ENCODE data around the gene TMEM18.

The TMEM18 gene

GRCh38 chr2:682226-682625 is 5.0 kb upstream of the TMEM18 start:
- Histone ChIP-seq H3K27ac (ENCODE audit: insufficient read depth, low read length, poor library complexity, severe bottlenecking) (no peak overlapping the region), H3K4me3 (ENCODE audit: insufficient read depth, low read depth, low read length, poor library complexity, severe bottlenecking) (no peak overlapping the region), H3K27me3 (replicated peaks; ENCODE audit: control insufficient read depth, insufficient read depth, low read length, poor library complexity, severe bottlenecking) (no peaks in the 10 kb centered on the region), H3K36me3 (ENCODE audit: control insufficient read depth, insufficient read depth, low read length) (no peaks in the 10 kb centered on the region), H3K9me3 (ENCODE audit: control insufficient read depth, low read length) (no peaks in the 10 kb centered on the region), H3K4me1 (ENCODE audit: control insufficient read depth, insufficient read depth, low read length, poor library complexity, severe bottlenecking) (peaks cover 3% of the 10 kb centered on the region)
- DNase-seq, result no peak

- H3K9me3 ChIP-seq (ENCODE audit: control insufficient read depth, low read length), result no peaks in the 10 kb centered on the region
- H3K4me1 ChIP-seq (ENCODE audit: control insufficient read depth, insufficient read depth, low read length, poor library complexity, severe bottlenecking), result peaks cover 3% of the 10 kb centered on the region
- no peaks in the 10 kb centered on the region for H3K36me3 ChIP-seq (ENCODE audit: control insufficient read depth, insufficient read depth, low read length)
- H3K27ac ChIP-seq (ENCODE audit: insufficient read depth, low read length, poor library complexity, severe bottlenecking), result no peak overlapping the region
- no peak for DNase-seq
- H3K27me3 ChIP-seq (replicated peaks; ENCODE audit: control insufficient read depth, insufficient read depth, low read length, poor library complexity, severe bottlenecking), result no peaks in the 10 kb centered on the region
- no peak overlapping the region for H3K4me3 ChIP-seq (ENCODE audit: insufficient read depth, low read depth, low read length, poor library complexity, severe bottlenecking)
Measured at GRCh38 chr2:681312-681711, 4.1 kb upstream of the TMEM18 start.

DNA sequence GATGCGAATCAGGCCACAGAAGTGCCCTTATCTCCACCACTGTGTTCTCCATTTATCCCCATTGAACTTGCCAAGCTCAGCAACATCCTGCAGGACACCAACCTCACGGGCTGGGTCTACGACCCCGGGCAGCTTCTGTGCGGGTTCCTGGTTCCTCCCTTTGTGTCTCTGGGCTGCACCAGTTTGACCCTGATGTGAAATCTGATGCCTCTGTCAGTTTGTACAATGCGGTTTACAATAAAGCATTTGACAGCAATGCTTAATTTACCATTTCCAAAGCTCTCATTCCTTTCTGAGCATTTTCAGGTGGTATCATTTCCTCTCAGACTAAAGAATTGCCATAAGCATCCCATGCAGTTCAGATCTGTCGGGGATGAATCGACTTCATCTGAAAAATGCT is 3.3 kb upstream of the TMEM18 start:
- no peak for DNase-seq
- no peak overlapping the region for H3K4me3 ChIP-seq (ENCODE audit: insufficient read depth, low read depth, low read length, poor library complexity, severe bottlenecking)
- no peaks in the 10 kb centered on the region for H3K36me3 ChIP-seq (ENCODE audit: control insufficient read depth, insufficient read depth, low read length)
- H3K27ac ChIP-seq (ENCODE audit: insufficient read depth, low read length, poor library complexity, severe bottlenecking), result no peak overlapping the region
- peaks cover 3% of the 10 kb centered on the region for H3K4me1 ChIP-seq (ENCODE audit: control insufficient read depth, insufficient read depth, low read length, poor library complexity, severe bottlenecking)
- H3K9me3 ChIP-seq (ENCODE audit: control insufficient read depth, low read length), result no peaks in the 10 kb centered on the region
- H3K27me3 ChIP-seq (replicated peaks; ENCODE audit: control insufficient read depth, insufficient read depth, low read length, poor library complexity, severe bottlenecking), result no peaks in the 10 kb centered on the region

DNA sequence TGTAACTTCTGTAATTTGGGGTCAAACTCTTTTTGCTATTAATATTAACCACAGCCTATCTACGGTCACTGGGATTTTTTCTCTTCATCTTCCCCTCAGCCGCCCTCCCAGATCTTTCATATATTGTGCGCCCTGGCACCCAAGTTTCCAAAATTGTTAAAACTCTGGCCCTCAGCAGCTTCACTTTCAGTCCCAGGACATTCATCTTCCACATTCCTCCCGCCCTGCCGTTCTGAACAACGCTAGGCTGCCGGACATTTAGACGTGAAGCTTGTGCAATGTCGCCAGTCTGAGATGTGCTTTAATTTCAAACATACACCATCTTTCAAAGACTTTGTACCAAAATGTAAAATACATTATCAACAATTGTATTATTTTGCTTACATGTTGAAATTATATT is 1.8 kb upstream of the TMEM18 start:
- no peaks in the 10 kb centered on the region for H3K9me3 ChIP-seq (ENCODE audit: control insufficient read depth, low read length)
- no peak for DNase-seq
- peaks cover 3% of the 10 kb centered on the region for H3K4me1 ChIP-seq (ENCODE audit: control insufficient read depth, insufficient read depth, low read length, poor library complexity, severe bottlenecking)
- H3K27me3 ChIP-seq (replicated peaks; ENCODE audit: control insufficient read depth, insufficient read depth, low read length, poor library complexity, severe bottlenecking), result no peaks in the 10 kb centered on the region
- no peak overlapping the region for H3K27ac ChIP-seq (ENCODE audit: insufficient read depth, low read length, poor library complexity, severe bottlenecking)
- no peak overlapping the region for H3K4me3 ChIP-seq (ENCODE audit: insufficient read depth, low read depth, low read length, poor library complexity, severe bottlenecking)
- H3K36me3 ChIP-seq (ENCODE audit: control insufficient read depth, insufficient read depth, low read length), result no peaks in the 10 kb centered on the region

DNA sequence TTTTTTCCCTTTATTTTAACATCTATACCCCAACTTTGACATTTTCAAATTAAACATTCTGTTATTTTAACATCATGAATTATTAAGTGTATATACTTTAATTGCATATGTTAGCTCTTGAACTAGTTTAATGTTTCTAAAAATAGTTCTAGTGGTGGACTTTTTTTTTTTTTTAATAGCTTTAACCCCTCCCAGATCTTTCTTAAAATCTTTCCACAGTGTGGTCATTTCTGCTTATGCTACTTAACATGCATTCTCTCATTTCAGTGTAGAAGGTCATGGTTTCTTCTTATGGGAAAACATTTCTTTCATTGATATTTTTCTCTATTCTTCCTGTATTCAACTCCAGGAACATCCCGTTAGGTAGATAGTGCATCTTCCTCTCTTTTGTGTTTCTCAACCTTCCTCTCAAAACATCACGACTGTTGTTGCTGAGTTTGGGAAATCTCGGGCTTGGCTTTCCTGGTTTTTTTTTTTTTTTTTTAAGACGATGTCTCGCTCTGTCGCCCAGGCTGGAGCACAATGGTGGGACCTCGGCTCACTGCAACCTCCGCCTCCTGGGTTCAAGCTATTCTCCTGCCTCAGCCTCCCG is 849 bp upstream of the TMEM18 start:
- Histone ChIP-seq H3K27me3 (replicated peaks; ENCODE audit: control insufficient read depth, insufficient read depth, low read length, poor library complexity, severe bottlenecking) (no peaks in the 10 kb centered on the region), H3K4me1 (ENCODE audit: control insufficient read depth, insufficient read depth, low read length, poor library complexity, severe bottlenecking) (peaks cover 3% of the 10 kb centered on the region), H3K4me3 (ENCODE audit: insufficient read depth, low read depth, low read length, poor library complexity, severe bottlenecking) (peak overlapping the region; percentile 72), H3K27ac (ENCODE audit: insufficient read depth, low read length, poor library complexity, severe bottlenecking) (peak overlapping the region; percentile 100), H3K36me3 (ENCODE audit: control insufficient read depth, insufficient read depth, low read length) (peaks cover 3% of the 10 kb centered on the region), H3K9me3 (ENCODE audit: control insufficient read depth, low read length) (no peaks in the 10 kb centered on the region)
- no peak for DNase-seq

DNA sequence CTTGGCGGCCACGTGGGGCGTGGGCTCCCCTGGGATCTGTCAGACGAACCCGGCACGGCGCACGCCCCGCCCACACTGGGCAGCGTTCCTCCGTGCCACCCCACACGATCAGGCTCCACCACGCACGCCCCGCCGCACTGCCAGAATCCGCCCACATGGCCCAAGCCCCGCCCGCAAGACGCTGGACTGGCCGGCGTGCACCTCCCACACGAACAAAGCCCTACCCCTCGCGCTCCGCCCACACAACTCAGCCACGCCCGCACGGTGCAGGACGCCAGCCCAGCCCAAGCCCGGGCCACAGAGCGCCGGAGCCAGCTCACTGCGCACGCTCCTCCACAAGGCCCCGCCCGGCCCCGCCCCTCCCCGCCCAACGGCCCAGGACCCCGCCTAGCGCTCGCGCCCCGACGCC is 555 bp downstream of the TMEM18 start:
- H3K36me3 ChIP-seq (ENCODE audit: control insufficient read depth, insufficient read depth, low read length), result peaks cover 17% of the 10 kb centered on the region
- peak; percentile 93 to 97 (median 94) for DNase-seq
- no peaks in the 10 kb centered on the region for H3K27me3 ChIP-seq (replicated peaks; ENCODE audit: control insufficient read depth, insufficient read depth, low read length, poor library complexity, severe bottlenecking)
- peaks cover 3% of the 10 kb centered on the region for H3K4me1 ChIP-seq (ENCODE audit: control insufficient read depth, insufficient read depth, low read length, poor library complexity, severe bottlenecking)
- no peaks in the 10 kb centered on the region for H3K9me3 ChIP-seq (ENCODE audit: control insufficient read depth, low read length)
- H3K27ac ChIP-seq (ENCODE audit: insufficient read depth, low read length, poor library complexity, severe bottlenecking), result peak overlapping the region; percentile 100
- peak overlapping the region; percentile 80 for H3K4me3 ChIP-seq (ENCODE audit: insufficient read depth, low read depth, low read length, poor library complexity, severe bottlenecking)

DNA sequence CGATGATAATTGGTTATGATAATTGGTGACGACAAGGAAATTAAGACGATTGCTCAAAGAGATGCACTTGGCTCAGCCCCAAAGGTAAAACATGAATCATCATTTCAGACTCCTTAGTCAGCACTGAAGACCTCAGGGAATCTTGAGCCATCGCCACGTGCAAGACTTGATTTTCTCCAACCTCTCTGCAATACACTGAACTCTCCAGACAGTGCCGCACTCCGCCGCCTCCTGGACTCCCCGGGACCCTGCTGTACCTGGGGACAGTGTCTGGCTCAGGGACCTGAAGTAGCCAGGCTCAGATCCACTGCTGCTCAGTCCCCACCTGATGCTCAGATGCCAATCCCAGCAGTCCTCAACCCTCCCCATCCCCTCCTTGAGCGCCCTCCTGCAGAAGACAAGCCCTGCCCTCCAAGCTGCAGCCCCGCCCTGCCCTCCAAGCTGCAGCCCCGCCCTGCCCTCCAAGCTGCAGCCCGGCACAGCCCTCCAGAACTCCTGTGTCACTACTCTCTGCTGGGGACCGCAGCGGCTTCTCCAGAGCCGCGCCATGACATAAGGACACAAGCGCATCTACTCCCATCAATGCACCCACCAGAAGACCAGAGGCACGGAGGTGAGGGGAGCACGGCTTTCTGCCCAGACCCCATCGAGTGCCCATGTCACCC is 1.1 kb downstream of the TMEM18 start:
- H3K9me3 ChIP-seq (ENCODE audit: control insufficient read depth, low read length), result no peaks in the 10 kb centered on the region
- H3K4me1 ChIP-seq (ENCODE audit: control insufficient read depth, insufficient read depth, low read length, poor library complexity, severe bottlenecking), result peaks cover 3% of the 10 kb centered on the region
- H3K27ac ChIP-seq (ENCODE audit: insufficient read depth, low read length, poor library complexity, severe bottlenecking), result peak overlapping the region; percentile 35
- H3K36me3 ChIP-seq (ENCODE audit: control insufficient read depth, insufficient read depth, low read length), result peaks cover 17% of the 10 kb centered on the region
- no peaks in the 10 kb centered on the region for H3K27me3 ChIP-seq (replicated peaks; ENCODE audit: control insufficient read depth, insufficient read depth, low read length, poor library complexity, severe bottlenecking)
- DNase-seq, result peak in 1 of 3 donors; percentile 17
- H3K4me3 ChIP-seq (ENCODE audit: insufficient read depth, low read depth, low read length, poor library complexity, severe bottlenecking), result peak overlapping the region; percentile 80

DNA sequence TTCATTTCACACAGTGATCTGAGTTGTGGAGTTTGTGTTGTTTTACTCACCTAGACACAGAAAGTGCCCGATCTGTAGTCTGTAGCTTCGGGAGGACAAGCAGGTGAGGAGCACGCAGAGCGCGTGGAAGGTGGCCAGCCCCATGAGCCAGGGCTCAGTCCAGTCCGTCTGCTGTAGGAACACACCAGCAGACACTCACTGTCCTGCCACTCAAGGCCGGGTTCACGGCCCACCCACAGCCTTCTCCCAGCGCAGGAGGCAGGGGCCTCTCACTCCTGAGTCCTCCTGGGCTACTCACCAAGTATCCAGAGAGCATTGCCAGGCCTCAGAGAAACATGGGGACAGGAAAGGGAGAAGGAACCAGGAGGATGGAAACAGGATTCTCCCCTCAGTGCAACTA is 1.7 kb downstream of the TMEM18 start:
- DNase-seq, result no peak
- Histone ChIP-seq H3K9me3 (ENCODE audit: control insufficient read depth, low read length) (no peaks in the 10 kb centered on the region), H3K27me3 (replicated peaks; ENCODE audit: control insufficient read depth, insufficient read depth, low read length, poor library complexity, severe bottlenecking) (no peaks in the 10 kb centered on the region), H3K36me3 (ENCODE audit: control insufficient read depth, insufficient read depth, low read length) (peaks cover 24% of the 10 kb centered on the region), H3K4me3 (ENCODE audit: insufficient read depth, low read depth, low read length, poor library complexity, severe bottlenecking) (no peak overlapping the region), H3K4me1 (ENCODE audit: control insufficient read depth, insufficient read depth, low read length, poor library complexity, severe bottlenecking) (peaks cover 3% of the 10 kb centered on the region), H3K27ac (ENCODE audit: insufficient read depth, low read length, poor library complexity, severe bottlenecking) (no peak overlapping the region)

DNA sequence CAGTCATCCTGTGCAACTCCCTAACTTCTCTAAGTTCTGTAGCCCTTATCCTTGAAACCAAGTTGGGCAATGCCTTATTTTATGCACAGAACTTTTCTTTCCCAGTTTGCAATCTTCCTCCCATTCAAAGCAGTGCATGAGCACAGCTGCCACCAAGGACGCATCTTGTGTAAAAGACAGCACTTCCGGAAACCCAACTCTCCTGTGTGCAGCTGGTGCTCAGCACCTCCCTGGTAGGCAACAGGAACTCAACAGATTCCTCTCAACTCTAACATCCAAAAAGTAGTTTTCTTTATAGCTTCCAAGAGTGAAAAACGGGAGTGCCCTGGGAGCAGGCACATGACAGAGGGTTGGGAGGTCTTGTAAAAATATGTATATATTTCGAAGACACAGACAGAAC is 2.2 kb downstream of the TMEM18 start:
- no peaks in the 10 kb centered on the region for H3K9me3 ChIP-seq (ENCODE audit: control insufficient read depth, low read length)
- peaks cover 28% of the 10 kb centered on the region for H3K36me3 ChIP-seq (ENCODE audit: control insufficient read depth, insufficient read depth, low read length)
- DNase-seq, result no peak
- H3K27me3 ChIP-seq (replicated peaks; ENCODE audit: control insufficient read depth, insufficient read depth, low read length, poor library complexity, severe bottlenecking), result no peaks in the 10 kb centered on the region
- H3K4me1 ChIP-seq (ENCODE audit: control insufficient read depth, insufficient read depth, low read length, poor library complexity, severe bottlenecking), result peaks cover 3% of the 10 kb centered on the region
- H3K27ac ChIP-seq (ENCODE audit: insufficient read depth, low read length, poor library complexity, severe bottlenecking), result no peak overlapping the region
- no peak overlapping the region for H3K4me3 ChIP-seq (ENCODE audit: insufficient read depth, low read depth, low read length, poor library complexity, severe bottlenecking)

DNA sequence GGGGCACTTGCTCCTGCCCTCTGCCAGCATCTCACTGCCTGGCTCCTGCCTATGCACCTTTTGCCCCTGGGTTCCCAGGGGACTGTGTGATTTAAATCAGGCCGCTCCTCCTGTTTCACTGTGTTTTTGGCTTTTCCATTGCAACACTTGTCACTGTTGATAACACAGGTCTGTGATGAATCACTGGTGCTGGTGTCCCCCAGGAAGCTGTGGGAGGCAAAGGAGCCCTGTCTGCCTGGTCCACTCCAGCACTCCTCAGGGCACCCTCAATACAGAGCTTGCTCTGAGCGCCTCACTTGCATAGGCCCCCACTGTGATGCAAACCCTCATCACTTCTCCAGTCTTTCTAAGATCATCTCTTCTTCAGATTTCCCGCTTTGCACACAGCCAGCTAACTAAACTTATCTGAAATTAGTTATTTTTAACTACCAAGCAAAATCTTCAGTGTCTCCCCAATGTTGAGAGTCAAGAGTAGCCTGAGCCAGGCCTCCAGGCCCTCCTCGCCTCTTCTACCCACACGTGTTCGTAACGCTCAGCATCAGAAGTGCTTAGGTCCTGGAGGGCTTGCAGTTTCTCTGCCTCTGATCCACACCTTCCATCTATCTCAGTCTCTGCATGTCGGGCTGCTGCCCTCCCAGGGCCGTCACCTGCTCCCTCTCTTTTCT is 2.8 kb downstream of the TMEM18 start:
- no peak overlapping the region for H3K27ac ChIP-seq (ENCODE audit: insufficient read depth, low read length, poor library complexity, severe bottlenecking)

More for the DNA sequence above, 2.8 kb downstream of the TMEM18 start:
- H3K4me1 ChIP-seq (ENCODE audit: control insufficient read depth, insufficient read depth, low read length, poor library complexity, severe bottlenecking), result peaks cover 3% of the 10 kb centered on the region
- no peak for DNase-seq
- peaks cover 33% of the 10 kb centered on the region for H3K36me3 ChIP-seq (ENCODE audit: control insufficient read depth, insufficient read depth, low read length)
- no peaks in the 10 kb centered on the region for H3K27me3 ChIP-seq (replicated peaks; ENCODE audit: control insufficient read depth, insufficient read depth, low read length, poor library complexity, severe bottlenecking)
- no peaks in the 10 kb centered on the region for H3K9me3 ChIP-seq (ENCODE audit: control insufficient read depth, low read length)
- H3K4me3 ChIP-seq (ENCODE audit: insufficient read depth, low read depth, low read length, poor library complexity, severe bottlenecking), result no peak overlapping the region

All from effector memory CD4-positive, alpha-beta T cell (primary cell).